ENCODE measurements around the gene ADCY5.

Gene ADCY5

GRCh38 chr3:123416173-123416572, 32.7 kb downstream of the ADCY5 start:
- TF ChIP-seq CTCF (conservative IDR thresholded peaks at IDR 0.05; ENCODE audit: low read depth, low read length) = no peak
- no peak overlapping the region for H3K4me3 ChIP-seq (ENCODE audit: low read depth, low read length)
- DNase-seq (ENCODE audit: low read depth) = no peak

GRCh38 chr3:123414973-123415775, 33.7 kb downstream of the ADCY5 start:
- no peak for DNase-seq (ENCODE audit: low read depth)
- no peak overlapping the region for H3K4me3 ChIP-seq (ENCODE audit: low read depth, low read length)
- TF ChIP-seq CTCF (conservative IDR thresholded peaks at IDR 0.05; ENCODE audit: low read depth, low read length) = no peak

- no peak for DNase-seq (ENCODE audit: low read depth)
- no peak overlapping the region for H3K4me3 ChIP-seq (ENCODE audit: low read depth, low read length)
- no peak for TF ChIP-seq CTCF (conservative IDR thresholded peaks at IDR 0.05; ENCODE audit: low read depth, low read length)
These were observed 35.9 kb downstream of the ADCY5 start for GRCh38 chr3:123412811-123413604.

GRCh38 chr3:123412076-123412475, 36.8 kb downstream of the ADCY5 start:
- TF ChIP-seq CTCF (conservative IDR thresholded peaks at IDR 0.05; ENCODE audit: low read depth, low read length) = no peak
- DNase-seq (ENCODE audit: low read depth) = no peak
- H3K4me3 ChIP-seq (ENCODE audit: low read depth, low read length) = no peak overlapping the region

GRCh38 chr3:123411340-123412040, 37.4 kb downstream of the ADCY5 start:
- H3K4me3 ChIP-seq (ENCODE audit: low read depth, low read length) = no peak overlapping the region
- DNase-seq (ENCODE audit: low read depth) = no peak
- no peak for TF ChIP-seq CTCF (conservative IDR thresholded peaks at IDR 0.05; ENCODE audit: low read depth, low read length)

GRCh38 chr3:123410149-123410515, 38.8 kb downstream of the ADCY5 start:
- TF ChIP-seq CTCF (conservative IDR thresholded peaks at IDR 0.05; ENCODE audit: low read depth, low read length) = no peak
- H3K4me3 ChIP-seq (ENCODE audit: low read depth, low read length) = no peak overlapping the region
- DNase-seq (ENCODE audit: low read depth) = no peak
